HEK293 (cell line): Measurements from ENCODE around the gene OSBPL1A.

ENCODE experiments used
- BCL11A ChIP-seq: fragments of 450-650 bp; formaldehyde crosslinking; IDR thresholded peaks from 2 replicates; pipeline ENCODE4 v1.5.1; 2016; ENCODE audit warnings: low read depth, missing biosample characterization, missing genetic modification characterization
- GLI2 ChIP-seq: fragments of 450-650 bp; formaldehyde crosslinking; IDR thresholded peaks from 2 replicates; pipeline ENCODE4; 2017; ENCODE audit warnings: missing biosample characterization, missing genetic modification characterization, low read depth, borderline replicate concordance
- GLI4 ChIP-seq: fragments of 450-650 bp; formaldehyde crosslinking; IDR thresholded peaks from 2 replicates; pipeline ENCODE4 v1.5.1; 2016; ENCODE audit warnings: missing biosample characterization, missing genetic modification characterization
- GLIS2 ChIP-seq: fragments of 450-650 bp; formaldehyde crosslinking; IDR thresholded peaks from 2 replicates; pipeline ENCODE4 v1.5.1; 2016; ENCODE audit warnings: missing biosample characterization, missing genetic modification characterization
- HIC1 ChIP-seq: fragments of 450-650 bp; formaldehyde crosslinking; IDR thresholded peaks from 2 replicates; pipeline ENCODE4 v1.5.1; 2016; ENCODE audit warnings: missing biosample characterization, missing genetic modification characterization
- KLF16 ChIP-seq: fragments of 450-650 bp; formaldehyde crosslinking; IDR thresholded peaks from 2 replicates; pipeline ENCODE4 v1.5.1; 2017; ENCODE audit warnings: missing biosample characterization, missing genetic modification characterization
- PRDM6 ChIP-seq: fragments of 450-650 bp; formaldehyde crosslinking; IDR thresholded peaks from 2 replicates; pipeline ENCODE4 v1.5.1; 2017; ENCODE audit warnings: missing biosample characterization, missing genetic modification characterization
- SCRT2 ChIP-seq: fragments of 450-650 bp; formaldehyde crosslinking; IDR thresholded peaks from 2 replicates; pipeline ENCODE4 v1.5.1; 2016; ENCODE audit warnings: missing biosample characterization, missing genetic modification characterization
- ZBTB21 ChIP-seq: fragments of 450-650 bp; formaldehyde crosslinking; IDR thresholded peaks from 2 replicates; pipeline ENCODE4 v1.5.1; 2017; ENCODE audit warnings: missing biosample characterization, missing genetic modification characterization
- ZBTB6 ChIP-seq: fragments of 450-650 bp; formaldehyde crosslinking; IDR thresholded peaks from 2 replicates; pipeline ENCODE4 v1.5.1; 2017; ENCODE audit warnings: missing biosample characterization, missing genetic modification characterization
- ZFP37 ChIP-seq: fragments of 450-650 bp; formaldehyde crosslinking; IDR thresholded peaks from 2 replicates; pipeline ENCODE4 v1.5.1; 2016; ENCODE audit warnings: missing biosample characterization, missing genetic modification characterization
- ZNF140 ChIP-seq: fragments of 450-650 bp; formaldehyde crosslinking; IDR thresholded peaks from 2 replicates; pipeline ENCODE4 v1.5.1; 2016; ENCODE audit warnings: missing biosample characterization, missing genetic modification characterization
- ZNF23 ChIP-seq: fragments of 450-650 bp; formaldehyde crosslinking; IDR thresholded peaks from 2 replicates; pipeline ENCODE4 v1.5.1; 2016; ENCODE audit warnings: missing biosample characterization, missing genetic modification characterization, borderline replicate concordance
- ZNF292 ChIP-seq: fragments of 450-650 bp; formaldehyde crosslinking; IDR thresholded peaks from 2 replicates; pipeline ENCODE4 v1.5.1; 2016; ENCODE audit warnings: low read depth, missing biosample characterization, missing genetic modification characterization, borderline replicate concordance
- ZNF366 ChIP-seq: fragments of 450-650 bp; formaldehyde crosslinking; conservative IDR thresholded peaks from 2 replicates; pipeline ENCODE4 v1.5.1; 2016; ENCODE audit warnings: missing biosample characterization, missing genetic modification characterization
- ZNF610 ChIP-seq: fragments of 450-650 bp; formaldehyde crosslinking; IDR thresholded peaks from 2 replicates; pipeline ENCODE4 v1.5.1; 2016; ENCODE audit warnings: missing biosample characterization, missing genetic modification characterization, borderline replicate concordance
- ZNF670 ChIP-seq: fragments of 450-650 bp; formaldehyde crosslinking; IDR thresholded peaks from 2 replicates; pipeline ENCODE4 v1.5.1; 2016; ENCODE audit warnings: missing biosample characterization, missing genetic modification characterization, low read depth
- ZNF76 ChIP-seq: fragments of 450-650 bp; formaldehyde crosslinking; IDR thresholded peaks from 2 replicates; pipeline ENCODE4; 2016; ENCODE audit warnings: low read depth, missing biosample characterization, missing genetic modification characterization, borderline replicate concordance
- ZXDB ChIP-seq: fragments of 450-650 bp; formaldehyde crosslinking; IDR thresholded peaks from 2 replicates; pipeline ENCODE4 v1.5.1; 2016; ENCODE audit warnings: missing biosample characterization, missing genetic modification characterization
- TF ChIP-seq, protein P1 (sequence below): fragments of 450-650 bp; IDR thresholded peaks from 2 replicates; pipeline ENCODE4 v1.5.1; 2018; ENCODE audit warnings: missing biosample characterization, mild to moderate bottlenecking, missing genetic modification characterization
- TF ChIP-seq, protein P2 (sequence below): fragments of 450-650 bp; formaldehyde crosslinking; IDR thresholded peaks from 2 replicates; pipeline ENCODE4 v1.5.1; 2016; ENCODE audit warnings: missing biosample characterization, missing genetic modification characterization
- TF ChIP-seq, protein P3 (sequence below): fragments of 450-650 bp; formaldehyde crosslinking; IDR thresholded peaks from 2 replicates; pipeline ENCODE4 v1.5.1; 2016; ENCODE audit warnings: missing biosample characterization, missing genetic modification characterization
- TF ChIP-seq, protein P4 (sequence below): fragments of 450-650 bp; formaldehyde crosslinking; IDR thresholded peaks from 2 replicates; pipeline ENCODE4 v1.5.1; 2017; ENCODE audit warnings: missing biosample characterization, mild to moderate bottlenecking, missing genetic modification characterization, moderate library complexity

The OSBPL1A gene

GRCh38 chr18:24271381-24272228 is 126.0 kb downstream of the OSBPL1A start (continued):
- peak; percentile 64 for TF ChIP-seq KLF16 (tag by site-specific recombination)
- TF ChIP-seq, protein P1, sequence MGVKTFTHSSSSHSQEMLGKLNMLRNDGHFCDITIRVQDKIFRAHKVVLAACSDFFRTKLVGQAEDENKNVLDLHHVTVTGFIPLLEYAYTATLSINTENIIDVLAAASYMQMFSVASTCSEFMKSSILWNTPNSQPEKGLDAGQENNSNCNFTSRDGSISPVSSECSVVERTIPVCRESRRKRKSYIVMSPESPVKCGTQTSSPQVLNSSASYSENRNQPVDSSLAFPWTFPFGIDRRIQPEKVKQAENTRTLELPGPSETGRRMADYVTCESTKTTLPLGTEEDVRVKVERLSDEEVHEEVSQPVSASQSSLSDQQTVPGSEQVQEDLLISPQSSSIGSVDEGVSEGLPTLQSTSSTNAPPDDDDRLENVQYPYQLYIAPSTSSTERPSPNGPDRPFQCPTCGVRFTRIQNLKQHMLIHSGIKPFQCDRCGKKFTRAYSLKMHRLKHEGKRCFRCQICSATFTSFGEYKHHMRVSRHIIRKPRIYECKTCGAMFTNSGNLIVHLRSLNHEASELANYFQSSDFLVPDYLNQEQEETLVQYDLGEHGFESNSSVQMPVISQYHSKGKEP (tag by site-specific recombination): no peak
- TF ChIP-seq HIC1 (tag by site-specific recombination): no peak
- no peak for TF ChIP-seq ZNF140
- TF ChIP-seq ZNF670 (tag by site-specific recombination): no peak
- TF ChIP-seq, protein P2, sequence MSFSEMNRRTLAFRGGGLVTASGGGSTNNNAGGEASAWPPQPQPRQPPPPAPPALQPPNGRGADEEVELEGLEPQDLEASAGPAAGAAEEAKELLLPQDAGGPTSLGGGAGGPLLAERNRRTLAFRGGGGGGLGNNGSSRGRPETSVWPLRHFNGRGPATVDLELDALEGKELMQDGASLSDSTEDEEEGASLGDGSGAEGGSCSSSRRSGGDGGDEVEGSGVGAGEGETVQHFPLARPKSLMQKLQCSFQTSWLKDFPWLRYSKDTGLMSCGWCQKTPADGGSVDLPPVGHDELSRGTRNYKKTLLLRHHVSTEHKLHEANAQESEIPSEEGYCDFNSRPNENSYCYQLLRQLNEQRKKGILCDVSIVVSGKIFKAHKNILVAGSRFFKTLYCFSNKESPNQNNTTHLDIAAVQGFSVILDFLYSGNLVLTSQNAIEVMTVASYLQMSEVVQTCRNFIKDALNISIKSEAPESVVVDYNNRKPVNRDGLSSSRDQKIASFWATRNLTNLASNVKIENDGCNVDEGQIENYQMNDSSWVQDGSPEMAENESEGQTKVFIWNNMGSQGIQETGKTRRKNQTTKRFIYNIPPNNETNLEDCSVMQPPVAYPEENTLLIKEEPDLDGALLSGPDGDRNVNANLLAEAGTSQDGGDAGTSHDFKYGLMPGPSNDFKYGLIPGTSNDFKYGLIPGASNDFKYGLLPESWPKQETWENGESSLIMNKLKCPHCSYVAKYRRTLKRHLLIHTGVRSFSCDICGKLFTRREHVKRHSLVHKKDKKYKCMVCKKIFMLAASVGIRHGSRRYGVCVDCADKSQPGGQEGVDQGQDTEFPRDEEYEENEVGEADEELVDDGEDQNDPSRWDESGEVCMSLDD (tag by site-specific recombination): peak; percentile 88
- no peak for TF ChIP-seq ZBTB21
- TF ChIP-seq ZNF23 (tag by site-specific recombination): no peak
- TF ChIP-seq ZXDB: peak; percentile 74; the same call in 1 of the 2 replicates
- TF ChIP-seq GLI4: no peak
- peak; percentile 88; the same call in 1 of the 2 replicates for TF ChIP-seq ZFP37 (tag by site-specific recombination)
- TF ChIP-seq GLI2 (tag by site-specific recombination): no peak
- TF ChIP-seq PRDM6 (tag by site-specific recombination): no peak
- no peak for TF ChIP-seq ZNF292 (tag by site-specific recombination)
- no peak for TF ChIP-seq SCRT2
- TF ChIP-seq, protein P3, sequence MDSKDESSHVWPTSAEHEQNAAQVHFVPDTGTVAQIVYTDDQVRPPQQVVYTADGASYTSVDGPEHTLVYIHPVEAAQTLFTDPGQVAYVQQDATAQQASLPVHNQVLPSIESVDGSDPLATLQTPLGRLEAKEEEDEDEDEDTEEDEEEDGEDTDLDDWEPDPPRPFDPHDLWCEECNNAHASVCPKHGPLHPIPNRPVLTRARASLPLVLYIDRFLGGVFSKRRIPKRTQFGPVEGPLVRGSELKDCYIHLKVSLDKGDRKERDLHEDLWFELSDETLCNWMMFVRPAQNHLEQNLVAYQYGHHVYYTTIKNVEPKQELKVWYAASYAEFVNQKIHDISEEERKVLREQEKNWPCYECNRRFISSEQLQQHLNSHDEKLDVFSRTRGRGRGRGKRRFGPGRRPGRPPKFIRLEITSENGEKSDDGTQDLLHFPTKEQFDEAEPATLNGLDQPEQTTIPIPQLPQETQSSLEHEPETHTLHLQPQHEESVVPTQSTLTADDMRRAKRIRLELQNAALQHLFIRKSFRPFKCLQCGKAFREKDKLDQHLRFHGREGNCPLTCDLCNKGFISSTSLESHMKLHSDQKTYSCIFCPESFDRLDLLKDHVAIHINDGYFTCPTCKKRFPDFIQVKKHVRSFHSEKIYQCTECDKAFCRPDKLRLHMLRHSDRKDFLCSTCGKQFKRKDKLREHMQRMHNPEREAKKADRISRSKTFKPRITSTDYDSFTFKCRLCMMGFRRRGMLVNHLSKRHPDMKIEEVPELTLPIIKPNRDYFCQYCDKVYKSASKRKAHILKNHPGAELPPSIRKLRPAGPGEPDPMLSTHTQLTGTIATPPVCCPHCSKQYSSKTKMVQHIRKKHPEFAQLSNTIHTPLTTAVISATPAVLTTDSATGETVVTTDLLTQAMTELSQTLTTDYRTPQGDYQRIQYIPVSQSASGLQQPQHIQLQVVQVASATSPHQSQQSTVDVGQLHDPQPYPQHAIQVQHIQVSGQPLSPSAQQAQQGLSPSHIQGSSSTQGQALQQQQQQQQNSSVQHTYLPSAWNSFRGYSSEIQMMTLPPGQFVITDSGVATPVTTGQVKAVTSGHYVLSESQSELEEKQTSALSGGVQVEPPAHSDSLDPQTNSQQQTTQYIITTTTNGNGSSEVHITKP: peak; percentile 86
- no peak; the same call in 1 of the 2 replicates for TF ChIP-seq ZNF366 (tag by site-specific recombination)
- peak; percentile 79 for TF ChIP-seq ZNF76 (tag by site-specific recombination)
- no peak for TF ChIP-seq ZNF610
- peak; percentile 94 for TF ChIP-seq ZBTB6 (tag by site-specific recombination)
- peak; percentile 87 for TF ChIP-seq GLIS2 (tag by site-specific recombination)
- no peak for TF ChIP-seq BCL11A (tag by site-specific recombination)
- TF ChIP-seq, protein P4, sequence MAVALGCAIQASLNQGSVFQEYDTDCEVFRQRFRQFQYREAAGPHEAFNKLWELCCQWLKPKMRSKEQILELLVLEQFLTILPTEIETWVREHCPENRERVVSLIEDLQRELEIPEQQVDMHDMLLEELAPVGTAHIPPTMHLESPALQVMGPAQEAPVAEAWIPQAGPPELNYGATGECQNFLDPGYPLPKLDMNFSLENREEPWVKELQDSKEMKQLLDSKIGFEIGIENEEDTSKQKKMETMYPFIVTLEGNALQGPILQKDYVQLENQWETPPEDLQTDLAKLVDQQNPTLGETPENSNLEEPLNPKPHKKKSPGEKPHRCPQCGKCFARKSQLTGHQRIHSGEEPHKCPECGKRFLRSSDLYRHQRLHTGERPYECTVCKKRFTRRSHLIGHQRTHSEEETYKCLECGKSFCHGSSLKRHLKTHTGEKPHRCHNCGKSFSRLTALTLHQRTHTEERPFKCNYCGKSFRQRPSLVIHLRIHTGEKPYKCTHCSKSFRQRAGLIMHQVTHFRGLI (tag by site-specific recombination): no peak
